Cardiac muscle cell (in vitro differentiated cells and primary cell): ENCODE data around the gene KISS1R. TPM values are rescaled to one million over a fixed set of nuclear protein-coding genes. Genes with fewer than 3 reads are reported as not detected.
"Not testable (repeated sequence)": the region's sequence is repeated elsewhere in the genome, so short reads cannot be mapped to it uniquely, and the experiment has no call there.

Experiments
- DNase-seq, 2 donors: peaks; one replicate each; pipeline versions ENCODE4 v3.0.0 to v3.0.0-alpha.2; 2010 to 2017; ENCODE audit warnings: low read depth in 1 of 2, low spot score in 1 of 2
- H3K27ac ChIP-seq: fragments of 200-600 bp; sonication (generic); 2 replicates; pipeline ENCODE4 v1.5.1; 2016
- H3K27me3 ChIP-seq: fragments of 200-600 bp; sonication (generic); 2 replicates; pipeline ENCODE4 v1.6.0; 2016; ENCODE audit warnings: control low read depth
- H3K36me3 ChIP-seq: fragments of 200-600 bp; sonication (generic); 2 replicates; pipeline ENCODE4 v1.5.1; 2016; ENCODE audit warnings: control low read depth
- H3K4me1 ChIP-seq: fragments of 200-600 bp; sonication (generic); 2 replicates; pipeline ENCODE4 v1.8.1; 2017; ENCODE audit warnings: low read depth, mild to moderate bottlenecking, mixed run types
- H3K4me3 ChIP-seq: fragments of 200-600 bp; sonication (generic); 2 replicates; pipeline ENCODE4 v1.5.1; 2016; ENCODE audit warnings: mild to moderate bottlenecking
- H3K9me3 ChIP-seq: fragments of 200-600 bp; sonication (generic); 2 replicates; pipeline ENCODE4 v1.5.1; 2017; ENCODE audit warnings: low read depth, mild to moderate bottlenecking, control low read depth
- CTCF ChIP-seq: IDR thresholded peaks from 2 replicates; pipeline ENCODE4 v1.5.1; 2012; ENCODE audit warnings: low read depth, mild to moderate bottlenecking, low read length
- polyA plus RNA-seq: library from polyadenylated mRNA; unstranded; fragments of >200 nt; fragmentation: Nextera tagmentation; extraction: Ambion mirVana; gene quantifications from 2 replicates; pipeline ENCODE4 v1.2.1, GENCODE V29; 2016
- total RNA-seq: library from RNA; depleted of rRNA; stranded (reverse); fragments of >200 nt; gene quantifications from 2 replicates; pipeline ENCODE4 v1.2.3, GENCODE V29; 2016

The KISS1R gene
- total and polyA plus RNA-seq, 2 experiments from 2014 or later, result 1.2 to 3.2 TPM

DNA sequence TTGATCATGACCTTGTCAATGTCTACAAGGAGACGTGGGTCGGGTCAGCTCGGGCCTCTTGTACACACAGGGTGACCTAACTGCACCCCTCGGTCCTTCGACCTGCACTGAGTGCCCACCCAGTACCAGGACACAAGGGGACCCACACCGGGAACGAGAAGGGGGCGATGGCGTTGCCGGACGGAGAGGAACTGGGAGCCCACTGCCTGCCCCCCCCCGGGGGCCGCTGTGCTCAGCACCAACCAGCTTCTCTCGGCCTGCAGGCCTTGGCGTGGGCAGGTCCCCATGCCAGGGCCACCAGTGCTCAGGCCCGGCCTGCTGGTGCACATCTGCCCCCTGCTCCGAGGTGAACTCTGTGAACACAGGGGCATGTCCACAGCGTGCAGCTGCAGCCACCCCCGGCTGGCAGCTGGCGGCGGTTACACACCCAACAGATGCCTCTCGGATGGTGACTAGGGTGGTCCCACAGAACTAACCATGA is 43.5 kb upstream of the KISS1R start:
- peaks cover 3% of the 10 kb centered on the region for H3K36me3 ChIP-seq
- DNase-seq, result no peak
- H3K4me1 ChIP-seq, result no peaks in the 10 kb centered on the region
- H3K27ac ChIP-seq, result no peak overlapping the region
- no peaks in the 10 kb centered on the region for H3K9me3 ChIP-seq
- H3K27me3 ChIP-seq, result no peaks in the 10 kb centered on the region
- H3K4me3 ChIP-seq, result no peak overlapping the region
- TF ChIP-seq CTCF, result no peak

DNA sequence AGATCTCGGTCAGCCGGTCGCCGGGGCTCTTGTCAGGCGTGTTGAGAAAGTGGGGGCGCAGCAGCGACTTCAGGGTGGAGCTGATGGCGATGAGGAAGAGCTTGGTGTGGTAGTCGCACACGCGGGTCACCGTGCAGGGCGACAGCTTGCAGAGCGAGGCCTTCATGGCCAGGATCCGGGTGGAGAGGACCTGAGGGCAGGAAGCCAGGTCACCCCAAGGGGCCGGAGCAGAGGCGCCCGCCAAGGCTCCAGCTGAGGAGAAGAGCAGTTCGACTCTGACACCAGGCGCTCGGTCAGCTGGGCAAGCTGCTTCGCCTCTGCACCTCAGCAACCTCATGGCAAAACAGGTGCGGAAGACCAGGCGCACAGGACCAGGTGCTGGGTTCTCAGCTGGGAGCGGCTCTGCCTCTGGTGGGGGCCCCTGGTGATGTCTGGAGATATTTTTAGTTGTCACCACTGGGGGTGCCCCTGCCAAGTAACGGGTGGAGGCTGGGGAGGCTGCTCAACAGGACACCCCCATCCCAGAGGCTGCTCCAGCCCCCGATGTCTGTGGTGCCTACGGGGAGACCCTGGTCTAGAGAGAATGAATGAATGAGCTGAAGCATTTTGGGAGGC is 41.8 kb upstream of the KISS1R start:
- Histone ChIP-seq H3K4me3 (no peak overlapping the region), H3K27ac (no peak overlapping the region), H3K9me3 (no peaks in the 10 kb centered on the region), H3K27me3 (no peaks in the 10 kb centered on the region), H3K4me1 (no peaks in the 10 kb centered on the region), H3K36me3 (peaks cover 6% of the 10 kb centered on the region)
- TF ChIP-seq CTCF, result no peak
- no peak for DNase-seq

GRCh38 chr19:876089-876488 is 41.0 kb upstream of the KISS1R start:
- peaks cover 4% of the 10 kb centered on the region for H3K36me3 ChIP-seq
- no peaks in the 10 kb centered on the region for H3K27me3 ChIP-seq
- no peak overlapping the region for H3K4me3 ChIP-seq
- no peak for DNase-seq
- H3K27ac ChIP-seq, result no peak overlapping the region
- no peaks in the 10 kb centered on the region for H3K4me1 ChIP-seq
- TF ChIP-seq CTCF, result no peak
- no peaks in the 10 kb centered on the region for H3K9me3 ChIP-seq

- H3K36me3 ChIP-seq, result peaks cover 12% of the 10 kb centered on the region
- DNase-seq, result no peak
- no peak overlapping the region for H3K27ac ChIP-seq
- H3K27me3 ChIP-seq, result no peaks in the 10 kb centered on the region
- H3K9me3 ChIP-seq, result no peaks in the 10 kb centered on the region
- no peak for TF ChIP-seq CTCF
- no peaks in the 10 kb centered on the region for H3K4me1 ChIP-seq
- H3K4me3 ChIP-seq, result no peak overlapping the region
These were observed 40.3 kb upstream of the KISS1R start for GRCh38 chr19:876780-877314.

- not testable (repeated sequence) for H3K27me3 ChIP-seq, H3K9me3 ChIP-seq, H3K27ac ChIP-seq, H3K4me1 ChIP-seq, DNase-seq, H3K4me3 ChIP-seq
- peaks cover 12% of the 10 kb centered on the region for H3K36me3 ChIP-seq
These were observed 39.0 kb upstream of the KISS1R start for GRCh38 chr19:877992-878660.

GRCh38 chr19:878751-879561 is 38.2 kb upstream of the KISS1R start:
- H3K27ac ChIP-seq, H3K4me3 ChIP-seq, DNase-seq, H3K9me3 ChIP-seq, H3K4me1 ChIP-seq, H3K27me3 ChIP-seq: not testable (repeated sequence)
- H3K36me3 ChIP-seq, result peaks cover 12% of the 10 kb centered on the region
